ENCODE data around the gene C15orf39. TPM values are rescaled to one million over a fixed set of nuclear protein-coding genes. Genes with fewer than 3 reads are reported as not detected.

Gene C15orf39
- polyA plus RNA-seq, 3 donors = 8.9 to 80.7 (median 18.2) TPM

- Mint-ChIP-seq H3K4me3 (peak overlapping the region; percentile 43 to 79), H3K4me1 (peaks cover 87% of the 10 kb centered on the region), H3K27ac (peak overlapping the region; percentile 84 to 94 (median 90)), H3K27me3 (ENCODE audit: low read depth in 3 of 3) (peaks cover 0 to 7% (median 2%) of the 10 kb centered on the region in 3 donors), H3K9me3 (peaks cover 0 to 8% (median 3%) of the 10 kb centered on the region in 7 donors), H3K36me3 (peaks cover 3 to 7% of the 10 kb centered on the region in 2 donors)
- no peaks in the 10 kb centered on the region for H3K9me3 ChIP-seq (replicated peaks in 1 of 2; ENCODE audit: control insufficient read depth in 1 of 2, insufficient read depth in 1 of 2, low read length in 2 of 2)
- peak overlapping the region; percentile 77 to 81 for H3K27ac ChIP-seq (ENCODE audit: low read depth in 1 of 2, low read length in 2 of 2)
- peak overlapping the region; percentile 69 for H3K4me2 ChIP-seq (replicated peaks; ENCODE audit: extremely low read depth, low read length, poor library complexity, severe bottlenecking)
- WGBS (ENCODE audit: insufficient coverage) = 28% methylated on average over 4 of the region's 7 CpGs
- H3K36me3 ChIP-seq (replicated peaks in 1 of 2; ENCODE audit: control insufficient read depth in 1 of 2, insufficient read depth in 2 of 2, low read length in 2 of 2) = no peaks in the 10 kb centered on the region
- peak overlapping the region in 1 of 3 experiments; percentile 62 for H3K4me3 ChIP-seq (replicated peaks in 1 of 3; ENCODE audit: low read depth in 2 of 3, low read length in 3 of 3)
- TF ChIP-seq CTCF (IDR thresholded peaks at IDR 0.05) = no peak
- H3K9ac ChIP-seq (ENCODE audit: insufficient read depth, low read length, poor library complexity, severe bottlenecking) = peak overlapping the region; percentile 19
- no peaks in the 10 kb centered on the region for H4K20me1 ChIP-seq (ENCODE audit: insufficient read depth, low read length)
- peak in 2 of 3 donors; percentile 23 to 39 for DNase-seq
- H3K79me2 ChIP-seq (ENCODE audit: insufficient read depth, low read length) = no peaks in the 10 kb centered on the region
- intact Hi-C loops (cut with micrococcal nuclease) = loop anchor here in 1 of 2 donors (5.0 kb wide), 1 partner anchor 33 kb away; no protein-coding TSS in a partner anchor
- no peaks in the 10 kb centered on the region for H3K27me3 ChIP-seq (ENCODE audit: control insufficient read depth in 2 of 2, insufficient read depth in 2 of 2, low read length in 2 of 2)
- no peak overlapping the region for H2AFZ ChIP-seq (ENCODE audit: insufficient read depth, low read depth, low read length, poor library complexity, severe bottlenecking)
- H3K4me1 ChIP-seq (ENCODE audit: control insufficient read depth in 1 of 2, insufficient read depth in 2 of 2, low read length in 2 of 2) = peaks cover 90 to 95% of the 10 kb centered on the region in 2 donors
These were observed 47.1 kb upstream of the C15orf39 start for GRCh38 chr15:75154461-75155062.

GRCh38 chr15:75156326-75157215, 45.1 kb upstream of the C15orf39 start:
- H3K27ac ChIP-seq (ENCODE audit: low read depth in 1 of 2, low read length in 2 of 2) = no peak overlapping the region
- H3K79me2 ChIP-seq (ENCODE audit: insufficient read depth, low read length) = no peaks in the 10 kb centered on the region
- no peak for DNase-seq
- no peak overlapping the region for H3K4me3 ChIP-seq (replicated peaks in 1 of 3; ENCODE audit: low read depth in 2 of 3, low read length in 3 of 3)
- Mint-ChIP-seq H3K36me3 (peaks cover 0 to 2% of the 10 kb centered on the region in 2 donors), H3K4me3 (no peak overlapping the region), H3K27me3 (ENCODE audit: low read depth in 3 of 3) (peaks cover 0 to 9% (median 2%) of the 10 kb centered on the region in 3 donors), H3K27ac (peak overlapping the region in 4 of 7 donors; percentile 11 to 82 (median 35)), H3K4me1 (peaks cover 79% of the 10 kb centered on the region), H3K9me3 (peaks cover 0 to 2% (median 0%) of the 10 kb centered on the region in 7 donors)
- H3K27me3 ChIP-seq (ENCODE audit: control insufficient read depth in 2 of 2, insufficient read depth in 2 of 2, low read length in 2 of 2) = no peaks in the 10 kb centered on the region
- peaks cover 83 to 86% of the 10 kb centered on the region in 2 donors for H3K4me1 ChIP-seq (ENCODE audit: control insufficient read depth in 1 of 2, insufficient read depth in 2 of 2, low read length in 2 of 2)
- no peak overlapping the region for H2AFZ ChIP-seq (ENCODE audit: insufficient read depth, low read depth, low read length, poor library complexity, severe bottlenecking)
- H4K20me1 ChIP-seq (ENCODE audit: insufficient read depth, low read length) = no peaks in the 10 kb centered on the region
- 88% methylated on average over 6 of the region's 12 CpGs for WGBS (ENCODE audit: insufficient coverage)
- no peak for TF ChIP-seq CTCF (IDR thresholded peaks at IDR 0.05)
- H3K36me3 ChIP-seq (replicated peaks in 1 of 2; ENCODE audit: control insufficient read depth in 1 of 2, insufficient read depth in 2 of 2, low read length in 2 of 2) = no peaks in the 10 kb centered on the region
- intact Hi-C loops (cut with micrococcal nuclease) = no loop called here
- H3K9ac ChIP-seq (ENCODE audit: insufficient read depth, low read length, poor library complexity, severe bottlenecking) = no peak overlapping the region
- H3K4me2 ChIP-seq (replicated peaks; ENCODE audit: extremely low read depth, low read length, poor library complexity, severe bottlenecking) = no peak overlapping the region
- no peaks in the 10 kb centered on the region for H3K9me3 ChIP-seq (replicated peaks in 1 of 2; ENCODE audit: control insufficient read depth in 1 of 2, insufficient read depth in 1 of 2, low read length in 2 of 2)
